OCI-LY1 (cell line): Measurements from ENCODE around the gene IFITM10.

Experiments
- H2AFZ ChIP-seq: fragments of 200-600 bp; sonication (generic), shearing (Covaris generic); 2 replicates; pipeline ENCODE4 v1.6.0; 2014; ENCODE audit warnings: antibody characterized with exemption, mild to moderate bottlenecking, low read length
- H3F3A ChIP-seq: fragments of 200-600 bp; sonication (generic), shearing (Covaris generic); 2 replicates; pipeline ENCODE4 v1.6.0; 2014; ENCODE audit warnings: mild to moderate bottlenecking, antibody characterized with exemption, low read length, moderate library complexity; ENCODE audit not compliant: insufficient read depth
- H3K27ac ChIP-seq: fragments of 200-600 bp; sonication (generic); 2 replicates; pipeline ENCODE4 v1.5.1; 2014; ENCODE audit warnings: low read length, mixed run types, mild to moderate bottlenecking, low read depth; ENCODE audit not compliant: poor library complexity, severe bottlenecking
- H3K27me3 ChIP-seq: fragments of 200-600 bp; sonication (generic); 2 replicates; pipeline ENCODE4 v1.6.0; 2014; ENCODE audit warnings: antibody characterized with exemption, mild to moderate bottlenecking, low read length, moderate library complexity; ENCODE audit not compliant: insufficient read depth
- H3K36me3 ChIP-seq: fragments of 200-600 bp; sonication (generic); 2 replicates; pipeline ENCODE4 v1.6.1; 2014; ENCODE audit warnings: mild to moderate bottlenecking, antibody characterized with exemption, low read length, moderate library complexity, mixed read lengths; ENCODE audit not compliant: insufficient read depth
- H3K4me1 ChIP-seq: fragments of 200-600 bp; sonication (generic); 2 replicates; pipeline ENCODE4 v1.5.1; 2014; ENCODE audit warnings: mild to moderate bottlenecking, low read length, moderate library complexity; ENCODE audit not compliant: insufficient read depth, severe bottlenecking
- H3K4me2 ChIP-seq: fragments of 200-600 bp; sonication (generic), shearing (Covaris generic); 2 replicates; pipeline ENCODE4 v1.6.1; 2014; ENCODE audit warnings: low read length
- H3K4me3 ChIP-seq: fragments of 200-600 bp; sonication (generic); 2 replicates; pipeline ENCODE4 v1.5.1; 2014; ENCODE audit warnings: low read length, low read depth, mild to moderate bottlenecking, mixed read lengths; ENCODE audit not compliant: poor library complexity, severe bottlenecking
- H3K79me2 ChIP-seq: fragments of 200-600 bp; shearing (Covaris generic); 2 replicates; pipeline ENCODE4 v1.6.1; 2016; ENCODE audit warnings: mixed run types, low read length, mixed read lengths; ENCODE audit not compliant: insufficient read depth
- H3K9ac ChIP-seq: fragments of 200-600 bp; sonication (generic), shearing (Covaris generic); 2 replicates; pipeline ENCODE4 v1.6.1; 2014; ENCODE audit warnings: mild to moderate bottlenecking, low read length, mixed read lengths
- H3K9me2 ChIP-seq: fragments of 200-600 bp; sonication (generic), shearing (Covaris generic); 2 replicates; pipeline ENCODE4 v1.6.1; 2014; ENCODE audit warnings: low read depth, mild to moderate bottlenecking, low read length, mixed read lengths
- H3K9me3 ChIP-seq: fragments of 200-600 bp; shearing (Covaris generic); 2 replicates; pipeline ENCODE4 v1.6.1; 2014; ENCODE audit warnings: low read length, mixed read lengths
- H4K20me1 ChIP-seq: fragments of 200-600 bp; sonication (generic), shearing (Covaris generic); 2 replicates; pipeline ENCODE4 v1.6.0; 2016; ENCODE audit warnings: mild to moderate bottlenecking, low read length; ENCODE audit not compliant: insufficient read depth
- CTCF ChIP-seq: fragments of 200-600 bp; sonication (generic), shearing (Covaris generic); IDR thresholded peaks from 2 replicates; pipeline ENCODE4 v1.5.1; 2017; ENCODE audit warnings: mild to moderate bottlenecking, antibody characterized with exemption, low read length, moderate library complexity, mixed read lengths
- EZH2 ChIP-seq: fragments of 200-600 bp; sonication (generic), shearing (Covaris generic); IDR thresholded peaks from 2 replicates; pipeline ENCODE4 v1.8.0; 2017; ENCODE audit warnings: borderline replicate concordance, mixed run types, mild to moderate bottlenecking, antibody characterized with exemption, low read length, moderate library complexity, mixed read lengths

The IFITM10 gene

DNA sequence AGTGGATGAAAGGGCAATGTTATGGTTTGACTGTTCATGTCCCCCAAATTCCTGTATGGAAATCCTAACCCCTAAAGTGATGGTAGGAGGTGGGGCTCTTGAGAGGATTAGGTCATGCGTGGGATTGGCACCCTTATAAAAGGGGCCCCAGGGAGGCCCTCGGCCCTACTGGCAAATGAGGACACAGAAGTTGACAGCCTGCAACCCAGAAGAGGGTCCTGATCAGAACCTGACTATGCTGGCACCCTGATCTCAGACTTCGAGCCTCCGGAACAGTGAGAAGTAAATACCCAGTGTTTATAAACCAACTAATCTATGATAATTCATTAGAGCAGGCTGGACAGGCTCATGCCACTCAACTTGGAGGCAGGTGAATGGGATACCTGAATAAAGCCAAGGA is 8.7 kb downstream of the IFITM10 start:
- Histone ChIP-seq H3F3A (no peaks in the 10 kb centered on the region), H3K4me2 (no peak overlapping the region), H3K27me3 (no peaks in the 10 kb centered on the region; the same call in 1 of the 2 replicates), H2AFZ (no peak overlapping the region), H3K9me3 (0 out of 2 replicates have a peak, but pooled peaks cover 3% of the 10 kb centered on the region), H3K36me3 (no peaks in the 10 kb centered on the region; the same call in 1 of the 2 replicates), H3K9me2 (no peaks in the 10 kb centered on the region), H3K4me3 (no peak overlapping the region), H3K79me2 (no peaks in the 10 kb centered on the region), H3K4me1 (no peaks in the 10 kb centered on the region), H3K9ac (no peak overlapping the region), H3K27ac (no peak overlapping the region), H4K20me1 (no peaks in the 10 kb centered on the region)
- TF ChIP-seq EZH2 (no peak), CTCF (no peak)

DNA sequence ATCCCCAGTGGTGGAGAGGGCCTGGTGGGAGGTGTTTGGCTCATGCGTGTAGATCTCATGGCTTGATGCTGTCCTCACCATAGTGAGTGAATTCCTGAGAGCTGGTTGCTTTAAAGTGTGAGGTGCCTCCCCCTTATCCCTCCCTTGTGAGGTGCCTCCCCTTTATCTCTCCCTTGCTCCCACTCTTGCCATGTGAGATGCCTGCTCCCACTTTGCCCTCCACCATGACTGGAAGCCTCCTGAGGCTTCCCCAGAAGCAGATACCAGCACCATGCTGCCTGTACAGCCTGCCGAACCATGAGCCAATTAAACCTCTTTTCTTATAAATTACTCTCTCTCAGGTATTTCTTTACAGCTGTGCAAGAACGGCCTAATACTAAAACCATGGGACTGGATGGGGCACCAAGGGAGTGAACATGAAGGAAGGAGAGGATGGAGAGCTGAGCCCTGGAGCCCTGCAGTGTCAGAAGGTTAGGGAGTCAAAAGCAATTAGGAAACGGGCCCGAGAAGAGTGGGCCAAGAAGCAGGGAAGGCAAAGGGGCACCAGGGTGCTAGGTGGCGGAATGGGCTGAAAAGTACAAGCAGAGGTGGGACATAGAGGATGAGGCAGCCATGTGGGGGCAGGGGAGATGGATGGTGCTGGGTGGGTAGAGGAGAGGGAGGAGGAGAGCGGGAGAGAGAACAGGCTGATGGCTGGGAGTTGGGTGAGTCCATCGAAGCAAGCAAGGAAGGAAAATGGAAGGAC is 9.4 kb downstream of the IFITM10 start:
- Histone ChIP-seq H3K9me2 (no peaks in the 10 kb centered on the region), H3K4me2 (no peak overlapping the region), H3K4me1 (no peaks in the 10 kb centered on the region), H2AFZ (no peak overlapping the region), H3F3A (no peaks in the 10 kb centered on the region), H3K9ac (no peak overlapping the region), H3K4me3 (no peak overlapping the region), H3K36me3 (no peaks in the 10 kb centered on the region; the same call in 1 of the 2 replicates), H3K27ac (no peak overlapping the region), H3K79me2 (no peaks in the 10 kb centered on the region), H3K9me3 (0 out of 2 replicates have a peak, but pooled peaks cover 3% of the 10 kb centered on the region), H3K27me3 (no peaks in the 10 kb centered on the region; the same call in 1 of the 2 replicates), H4K20me1 (no peaks in the 10 kb centered on the region)
- TF ChIP-seq CTCF (no peak), EZH2 (no peak)

DNA sequence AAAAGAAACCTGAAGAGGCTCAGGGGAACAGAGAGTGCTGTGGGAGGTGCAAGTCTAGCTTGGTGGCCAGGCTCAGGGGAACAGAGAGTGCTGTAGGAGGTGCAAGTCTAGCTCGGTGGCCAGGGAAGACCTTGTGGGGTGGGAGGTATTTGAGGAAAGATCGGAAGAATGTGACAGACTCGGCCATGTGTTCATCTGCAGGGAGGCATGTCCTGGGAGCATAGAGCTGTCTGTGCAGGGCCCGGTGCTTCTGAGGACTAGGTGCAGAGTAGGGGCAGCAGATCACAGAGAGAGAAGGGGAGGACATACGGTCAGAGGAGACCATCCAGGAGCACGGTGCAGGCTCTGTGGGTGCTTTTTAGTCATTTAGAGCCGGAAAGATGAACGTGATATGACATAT is 10.8 kb downstream of the IFITM10 start:
- Histone ChIP-seq H3K4me1 (no peaks in the 10 kb centered on the region), H3K4me3 (no peak overlapping the region), H3K36me3 (no peaks in the 10 kb centered on the region; the same call in 1 of the 2 replicates), H3K9me3 (0 out of 2 replicates have a peak, but pooled peaks cover 3% of the 10 kb centered on the region), H2AFZ (no peak overlapping the region), H3K79me2 (no peaks in the 10 kb centered on the region), H3K27ac (no peak overlapping the region), H3K4me2 (no peak overlapping the region), H3K27me3 (no peaks in the 10 kb centered on the region; the same call in 1 of the 2 replicates), H3F3A (no peaks in the 10 kb centered on the region), H3K9ac (no peak overlapping the region), H4K20me1 (no peaks in the 10 kb centered on the region), H3K9me2 (no peaks in the 10 kb centered on the region)
- no peak for TF ChIP-seq EZH2
- TF ChIP-seq CTCF: no peak
